ENCODE measurements around the gene EPAS1. TPM values are rescaled to one million over a fixed set of nuclear protein-coding genes. Genes with fewer than 3 reads are reported as not detected.

The EPAS1 gene
- total RNA-seq, 1 donor from 2014 or later, result 205 TPM

DNA sequence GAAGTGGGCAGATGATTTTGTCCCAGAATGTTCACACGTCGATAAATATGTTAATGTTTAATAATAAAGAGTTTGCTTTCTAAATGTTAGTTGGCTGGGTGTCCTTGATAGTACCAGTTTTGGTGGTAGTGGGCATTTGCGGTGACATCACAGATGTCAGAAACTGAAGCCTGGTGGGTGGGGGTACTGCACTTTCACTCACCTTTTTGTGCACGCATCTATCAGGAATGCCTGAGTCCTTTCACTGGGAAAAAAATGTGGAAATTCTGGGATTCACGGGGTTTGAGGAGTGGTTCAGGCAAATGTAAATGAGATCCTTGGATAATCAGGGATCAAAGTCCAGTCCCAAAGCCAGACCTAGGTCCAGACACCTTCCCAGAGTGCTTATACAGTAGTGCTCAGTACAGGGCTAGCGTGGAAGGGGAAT lies 3.2 kb downstream of the EPAS1 start:
- peak overlapping the region; percentile 99 for H3K27ac ChIP-seq (replicated peaks)
- H3K4me1 ChIP-seq, result peaks cover 93% of the 10 kb centered on the region
- TF ChIP-seq, protein P1, sequence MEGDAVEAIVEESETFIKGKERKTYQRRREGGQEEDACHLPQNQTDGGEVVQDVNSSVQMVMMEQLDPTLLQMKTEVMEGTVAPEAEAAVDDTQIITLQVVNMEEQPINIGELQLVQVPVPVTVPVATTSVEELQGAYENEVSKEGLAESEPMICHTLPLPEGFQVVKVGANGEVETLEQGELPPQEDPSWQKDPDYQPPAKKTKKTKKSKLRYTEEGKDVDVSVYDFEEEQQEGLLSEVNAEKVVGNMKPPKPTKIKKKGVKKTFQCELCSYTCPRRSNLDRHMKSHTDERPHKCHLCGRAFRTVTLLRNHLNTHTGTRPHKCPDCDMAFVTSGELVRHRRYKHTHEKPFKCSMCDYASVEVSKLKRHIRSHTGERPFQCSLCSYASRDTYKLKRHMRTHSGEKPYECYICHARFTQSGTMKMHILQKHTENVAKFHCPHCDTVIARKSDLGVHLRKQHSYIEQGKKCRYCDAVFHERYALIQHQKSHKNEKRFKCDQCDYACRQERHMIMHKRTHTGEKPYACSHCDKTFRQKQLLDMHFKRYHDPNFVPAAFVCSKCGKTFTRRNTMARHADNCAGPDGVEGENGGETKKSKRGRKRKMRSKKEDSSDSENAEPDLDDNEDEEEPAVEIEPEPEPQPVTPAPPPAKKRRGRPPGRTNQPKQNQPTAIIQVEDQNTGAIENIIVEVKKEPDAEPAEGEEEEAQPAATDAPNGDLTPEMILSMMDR (IDR thresholded peaks at IDR 0.05; ENCODE audit: borderline replicate concordance), result no peak
- DNase-seq, result no peak
- intact Hi-C loops (cut with micrococcal nuclease), result loop anchor here (5.0 kb wide), 1 partner anchor 52 kb away; no protein-coding TSS in a partner anchor
- no peaks in the 10 kb centered on the region for H3K27me3 ChIP-seq (ENCODE audit: low read depth)
- H3K4me3 ChIP-seq, result peak overlapping the region; percentile 94
- no peaks in the 10 kb centered on the region for H3K9me3 ChIP-seq (replicated peaks)
- peaks cover 7% of the 10 kb centered on the region for H3K36me3 ChIP-seq

DNA sequence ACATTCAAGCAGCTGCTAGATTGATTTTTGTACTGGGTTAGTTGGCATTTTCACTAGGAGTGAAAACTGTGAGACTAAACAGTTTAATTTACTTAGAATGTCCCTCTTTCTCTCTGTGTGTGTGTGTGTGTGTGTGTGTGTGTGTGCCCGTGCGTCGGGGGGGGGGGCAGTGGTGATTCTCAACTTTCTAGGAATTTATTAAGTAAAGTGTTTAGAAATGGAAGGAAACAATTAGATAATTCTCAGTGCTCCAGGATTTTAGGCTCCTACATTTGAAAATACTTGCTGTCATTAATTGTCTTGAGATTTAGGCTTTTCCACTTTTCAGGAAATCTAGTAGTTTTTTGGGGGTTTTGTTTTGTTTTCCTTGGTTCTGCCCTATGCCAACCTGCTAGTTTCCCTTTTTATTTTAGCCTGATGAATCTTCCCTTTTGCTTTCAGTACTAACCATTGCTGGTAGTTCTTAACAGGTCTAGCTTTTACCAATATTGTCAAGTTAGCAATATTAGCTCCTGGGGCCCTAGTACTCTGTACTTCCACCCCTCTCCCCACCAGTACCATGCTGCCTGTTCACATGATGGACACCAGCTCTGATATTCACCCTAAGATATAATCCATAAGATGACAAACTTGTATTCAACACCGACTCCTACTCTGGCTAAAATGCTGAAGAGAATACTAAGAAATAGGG lies 4.9 kb downstream of the EPAS1 start:
- intact Hi-C loops (cut with micrococcal nuclease), result loop anchor here (5.0 kb wide), 1 partner anchor 50 kb away; no protein-coding TSS in a partner anchor
- H3K36me3 ChIP-seq, result peaks cover 7% of the 10 kb centered on the region
- TF ChIP-seq, protein P1 (IDR thresholded peaks at IDR 0.05; ENCODE audit: borderline replicate concordance), result no peak
- H3K9me3 ChIP-seq (replicated peaks), result no peaks in the 10 kb centered on the region
- peaks cover 97% of the 10 kb centered on the region for H3K4me1 ChIP-seq
- peak overlapping the region; percentile 94 for H3K4me3 ChIP-seq
- DNase-seq, result no peak
- H3K27me3 ChIP-seq (ENCODE audit: low read depth), result no peaks in the 10 kb centered on the region
- peak overlapping the region; percentile 99 for H3K27ac ChIP-seq (replicated peaks)

DNA sequence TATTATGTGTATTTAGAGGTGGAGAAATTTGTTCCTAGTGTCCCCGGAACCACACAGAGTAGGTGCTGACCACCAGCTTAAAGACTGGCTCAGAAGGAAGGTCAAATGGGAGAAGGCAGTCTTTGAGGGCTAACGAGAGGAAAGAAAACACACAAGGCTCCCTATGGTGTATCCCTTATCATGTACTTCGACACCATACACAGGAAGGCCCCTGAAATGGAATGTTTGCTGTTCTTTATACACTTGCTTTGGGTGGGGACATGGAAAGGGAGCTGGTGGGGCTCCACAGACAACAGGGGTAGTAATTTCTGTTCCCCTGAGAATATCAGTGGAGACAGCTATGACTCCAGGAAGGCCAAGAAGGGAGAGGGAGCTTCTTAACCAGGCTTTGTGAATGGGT lies 6.0 kb downstream of the EPAS1 start:
- Histone ChIP-seq H3K27ac (replicated peaks) (peak overlapping the region; percentile 99), H3K36me3 (peaks cover 7% of the 10 kb centered on the region), H3K9me3 (replicated peaks) (no peaks in the 10 kb centered on the region), H3K4me1 (peaks cover 98% of the 10 kb centered on the region), H3K27me3 (ENCODE audit: low read depth) (no peaks in the 10 kb centered on the region), H3K4me3 (peak overlapping the region; percentile 94)
- intact Hi-C loops (cut with micrococcal nuclease), result loop anchor here (5.0 kb wide), 1 partner anchor 49 kb away; no protein-coding TSS in a partner anchor
- no peak for DNase-seq
- TF ChIP-seq, protein P1 (IDR thresholded peaks at IDR 0.05; ENCODE audit: borderline replicate concordance), result no peak

DNA sequence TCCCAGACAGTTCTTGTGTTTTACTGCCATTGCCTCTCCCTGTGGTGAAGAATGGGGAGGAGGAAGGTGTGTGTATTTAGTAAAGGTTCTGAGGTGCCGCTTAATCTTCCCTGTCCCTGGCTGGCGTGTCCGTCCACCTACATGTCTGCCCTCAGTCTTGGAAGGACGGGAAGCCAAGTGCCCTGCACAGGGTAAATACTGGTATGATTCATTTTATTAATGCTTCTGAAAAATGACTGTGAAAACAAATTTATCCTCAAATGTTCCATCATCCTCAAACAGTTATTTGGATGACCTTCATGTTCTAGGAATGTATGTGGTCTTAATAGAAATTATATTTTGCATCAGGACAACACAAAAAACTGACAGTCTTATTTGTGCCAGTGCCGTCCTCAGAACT lies 6.6 kb downstream of the EPAS1 start:
- H3K4me3 ChIP-seq, result peak overlapping the region; percentile 94
- peak overlapping the region; percentile 99 for H3K27ac ChIP-seq (replicated peaks)
- H3K27me3 ChIP-seq (ENCODE audit: low read depth), result no peaks in the 10 kb centered on the region
- H3K9me3 ChIP-seq (replicated peaks), result no peaks in the 10 kb centered on the region
- TF ChIP-seq, protein P1 (IDR thresholded peaks at IDR 0.05; ENCODE audit: borderline replicate concordance), result no peak
- intact Hi-C loops (cut with micrococcal nuclease), result loop anchor here (5.0 kb wide), 1 partner anchor 48 kb away; no protein-coding TSS in a partner anchor
- peaks cover 3% of the 10 kb centered on the region for H3K36me3 ChIP-seq
- peaks cover 98% of the 10 kb centered on the region for H3K4me1 ChIP-seq
- DNase-seq, result no peak

- no peaks in the 10 kb centered on the region for H3K27me3 ChIP-seq (ENCODE audit: low read depth)
- peak overlapping the region; percentile 94 for H3K4me3 ChIP-seq
- DNase-seq, result no peak
- TF ChIP-seq, protein P1 (IDR thresholded peaks at IDR 0.05; ENCODE audit: borderline replicate concordance), result no peak
- peaks cover 98% of the 10 kb centered on the region for H3K4me1 ChIP-seq
- intact Hi-C loops (cut with micrococcal nuclease), result loop anchor here (5.0 kb wide), 1 partner anchor 48 kb away; no protein-coding TSS in a partner anchor
- no peaks in the 10 kb centered on the region for H3K36me3 ChIP-seq
- H3K9me3 ChIP-seq (replicated peaks), result no peaks in the 10 kb centered on the region
- peak overlapping the region; percentile 99 for H3K27ac ChIP-seq (replicated peaks)
Observed at GRCh38 chr2:46304635-46305034, 7.4 kb downstream of the EPAS1 start.

Measured in left ventricle myocardium inferior (tissue), 1 donor.